ENCODE data around the gene TTLL1.

DNA sequence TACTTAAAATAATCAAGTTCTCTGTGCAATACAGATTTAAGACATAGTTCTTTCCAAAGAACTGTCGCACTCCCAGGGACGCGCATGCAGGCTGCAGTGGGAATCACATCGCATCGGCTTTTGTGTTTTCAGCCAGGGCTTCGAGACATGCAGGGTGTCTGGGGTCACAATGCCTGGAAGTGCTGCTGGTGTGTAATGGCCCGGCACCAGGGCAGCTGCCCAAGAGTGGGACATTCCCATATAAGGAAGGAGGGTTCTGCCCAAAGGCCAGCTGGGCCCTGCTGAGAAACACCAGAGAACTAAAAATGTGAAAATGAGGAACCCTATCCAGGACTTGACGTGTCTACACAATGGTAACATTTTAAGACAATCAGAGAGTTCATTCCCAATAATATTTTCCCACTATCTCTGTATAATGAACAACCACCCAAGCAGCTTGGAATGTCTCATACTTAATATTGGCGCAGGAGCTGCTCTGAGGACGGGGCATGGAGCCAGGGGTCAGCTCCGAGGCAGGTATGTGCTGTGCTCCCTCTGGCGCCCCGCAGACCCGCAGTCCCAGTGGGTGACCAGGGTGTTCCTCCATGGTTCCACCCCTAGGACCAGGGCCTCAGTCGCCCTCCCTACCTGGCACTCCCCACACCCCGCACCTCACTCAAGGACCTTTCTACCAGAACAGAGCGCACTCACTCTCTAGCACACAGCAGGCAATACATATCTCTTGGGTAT, 42.7 kb upstream of the TTLL1 start:
- TF ChIP-seq CTCF (IDR thresholded peaks at IDR 0.05; ENCODE audit: extremely low read depth in 1 of 2, insufficient read depth in 1 of 2, low read depth in 1 of 2, low read length in 2 of 2) (no peak), POLR2A (IDR thresholded peaks at IDR 0.05; ENCODE audit: low read depth, low read length) (no peak), POLR2AphosphoS5 (IDR thresholded peaks at IDR 0.05; ENCODE audit: insufficient read depth, low read depth, low read length) (no peak)
